H9 (cell line): ENCODE results near the gene TRNP1. TPM values are rescaled to one million over a fixed set of nuclear protein-coding genes. Genes with fewer than 3 reads are reported as not detected.

Experiments used
- DNase-seq: peaks from one replicate; pipeline ENCODE4 v3.0.0-alpha.2; 2017
- H2AFZ ChIP-seq: one replicate; pipeline ENCODE4 v1.6.1; 2013; ENCODE audit warnings: mild to moderate bottlenecking, low read length, control low read depth, moderate library complexity
- H2AK5ac ChIP-seq: 2 replicates; pipeline ENCODE4 v1.6.1; 2013; ENCODE audit warnings: low read length, control low read depth, mixed read lengths; ENCODE audit not compliant: insufficient read length
- H2BK120ac ChIP-seq: one replicate; pipeline ENCODE4 v1.6.1; 2013; ENCODE audit warnings: low read depth, mild to moderate bottlenecking, low read length, control low read depth, inconsistent platforms; ENCODE audit not compliant: poor library complexity, severe bottlenecking
- H2BK12ac ChIP-seq: 2 replicates; pipeline ENCODE4 v1.6.1; 2013; ENCODE audit warnings: low read length, control low read depth, mixed read lengths, low read depth; ENCODE audit not compliant: insufficient read length
- H2BK15ac ChIP-seq: 2 replicates; pipeline ENCODE4 v1.6.1; 2013; ENCODE audit warnings: low read depth, low read length, control low read depth
- H2BK20ac ChIP-seq: one replicate; pipeline ENCODE4 v1.6.1; 2013; ENCODE audit warnings: low read depth, mild to moderate bottlenecking, low read length, control low read depth, inconsistent platforms; ENCODE audit not compliant: poor library complexity, severe bottlenecking
- H2BK5ac ChIP-seq: 2 replicates; pipeline ENCODE4 v1.6.1; 2013; ENCODE audit warnings: low read length, control low read depth, mixed read lengths; ENCODE audit not compliant: insufficient read length
- H3K14ac ChIP-seq: 2 replicates; pipeline ENCODE4 v1.6.1; 2013; ENCODE audit warnings: low read length, control low read depth; ENCODE audit not compliant: insufficient read depth
- H3K18ac ChIP-seq: 2 replicates; pipeline ENCODE4 v1.6.1; 2013; ENCODE audit warnings: low read depth, mild to moderate bottlenecking, mixed read lengths, low read length, control low read depth; ENCODE audit not compliant: insufficient read length
- H3K23ac ChIP-seq: 2 replicates; pipeline ENCODE4 v1.6.1; 2013; ENCODE audit warnings: low read length, control low read depth, mixed read lengths, low read depth; ENCODE audit not compliant: insufficient read length
- H3K23me2 ChIP-seq: 2 replicates; pipeline ENCODE4 v1.6.1; 2013; ENCODE audit warnings: low read depth, mild to moderate bottlenecking, mixed read lengths, low read length, control low read depth; ENCODE audit not compliant: insufficient read length, poor library complexity, severe bottlenecking
- H3K27ac ChIP-seq: 2 replicates; pipeline ENCODE4 v1.5.1; 2013; ENCODE audit warnings: low read length, control low read depth, mixed read lengths, low read depth; ENCODE audit not compliant: insufficient read length
- H3K27me3 ChIP-seq: 2 replicates; pipeline ENCODE4 v1.6.1; 2013; ENCODE audit warnings: low read length, control low read depth, inconsistent platforms; ENCODE audit not compliant: insufficient read depth
- H3K4ac ChIP-seq: 2 replicates; pipeline ENCODE4 v1.6.1; 2013; ENCODE audit warnings: low read depth, mild to moderate bottlenecking, control low read depth, inconsistent platforms, low read length, moderate library complexity
- H3K4me1 ChIP-seq: 2 replicates; pipeline ENCODE4 v1.6.1; 2013; ENCODE audit warnings: low read length, control low read depth, inconsistent platforms; ENCODE audit not compliant: insufficient read depth
- H3K4me2 ChIP-seq: 2 replicates; pipeline ENCODE4 v1.6.1; 2013; ENCODE audit warnings: low read length, control low read depth, mixed read lengths; ENCODE audit not compliant: insufficient read length, insufficient read depth
- H3K56ac ChIP-seq: 2 replicates; pipeline ENCODE4 v1.6.1; 2013; ENCODE audit warnings: low read depth, mild to moderate bottlenecking, mixed read lengths, low read length, control low read depth; ENCODE audit not compliant: insufficient read length
- H3K79me1 ChIP-seq: 2 replicates; pipeline ENCODE4 v1.6.1; 2013; ENCODE audit warnings: low read depth, mild to moderate bottlenecking, moderate library complexity, low read length, control low read depth, inconsistent platforms; ENCODE audit not compliant: insufficient read depth, poor library complexity, severe bottlenecking
- H3K79me2 ChIP-seq: 2 replicates; pipeline ENCODE4 v1.6.1; 2013; ENCODE audit warnings: low read length, control low read depth, inconsistent platforms; ENCODE audit not compliant: insufficient read depth
- H3K9ac ChIP-seq: 2 replicates; pipeline ENCODE4 v1.6.1; 2013; ENCODE audit warnings: low read length, control low read depth, mixed read lengths; ENCODE audit not compliant: insufficient read length; ENCODE audit errors: extremely low read depth
- H3K9me3 ChIP-seq: one replicate; pipeline ENCODE4 v1.6.1; 2013; ENCODE audit warnings: low read depth, low read length, inconsistent platforms; ENCODE audit not compliant: control insufficient read depth
- H3T11ph ChIP-seq: one replicate; pipeline ENCODE4 v1.6.1; 2013; ENCODE audit warnings: mild to moderate bottlenecking, low read length, control low read depth, inconsistent platforms
- H4K20me1 ChIP-seq: one replicate; pipeline ENCODE4 v1.6.1; 2013; ENCODE audit not compliant: control insufficient read depth, insufficient read length, insufficient read depth
- H4K5ac ChIP-seq: 2 replicates; pipeline ENCODE4 v1.6.1; 2013; ENCODE audit warnings: low read depth, mild to moderate bottlenecking, mixed read lengths, low read length, control low read depth; ENCODE audit not compliant: insufficient read length
- H4K8ac ChIP-seq: replicated peaks from 2 replicates; pipeline ENCODE4 v1.6.1; 2013; ENCODE audit warnings: low read length, control low read depth, mixed read lengths, low read depth; ENCODE audit not compliant: insufficient read length
- H4K91ac ChIP-seq: 2 replicates; pipeline ENCODE4 v1.6.1; 2013; ENCODE audit warnings: low read depth, mild to moderate bottlenecking, moderate library complexity, mixed read lengths, low read length, control low read depth; ENCODE audit not compliant: insufficient read length
- H3K27ac Mint-ChIP-seq, 3 experiments: 2 replicates in 2 of 3; 3 replicates in 1 of 3; pipeline ENCODE4 v1.8.0; 2020 to 2021; ENCODE audit warnings: mixed read lengths in 3 of 3, mild to moderate bottlenecking in 1 of 3, moderate library complexity in 1 of 3
- H3K27me3 Mint-ChIP-seq: 2 replicates; pipeline ENCODE4 v1.8.0; 2021; ENCODE audit warnings: low read depth, mild to moderate bottlenecking, moderate library complexity, mixed read lengths
- H3K36me3 Mint-ChIP-seq, 3 experiments: 2 replicates in 2 of 3; 3 replicates in 1 of 3; pipeline ENCODE4 v1.8.0; 2020 to 2021; ENCODE audit warnings: low read depth in 3 of 3, mixed read lengths in 3 of 3; ENCODE audit not compliant: insufficient read depth in 1 of 3
- H3K4me1 Mint-ChIP-seq, 2 experiments: 2 replicates each; pipeline ENCODE4 v1.8.0; 2020; ENCODE audit warnings: mixed read lengths in 2 of 2
- H3K4me3 Mint-ChIP-seq, 2 experiments: 2 replicates in 1 of 2; 3 replicates in 1 of 2; pipeline ENCODE4 v1.8.0; 2020 to 2021; ENCODE audit warnings: mild to moderate bottlenecking in 2 of 2, mixed read lengths in 2 of 2, moderate library complexity in 1 of 2
- H3K9me3 Mint-ChIP-seq, 2 experiments: 2 replicates in 1 of 2; 3 replicates in 1 of 2; pipeline ENCODE4 v1.8.0; 2020; ENCODE audit warnings: mild to moderate bottlenecking in 2 of 2, mixed read lengths in 2 of 2, moderate library complexity in 1 of 2
- WGBS: extraction: QIAGEN DNeasy Blood & Tissue Kit; methylation state at CpG from one replicate; pipeline ENCODE4 v1.1.7; 2013; ENCODE audit warnings: missing lambda C conversion rate, low lambda C conversion rate, mixed read lengths; ENCODE audit not compliant: insufficient read length; ENCODE audit errors: extremely low coverage; 5-methylcytosine and 5-hydroxymethylcytosine counted together
- total RNA-seq: library from RNA; stranded (reverse); gene quantifications from 2 replicates; pipeline ENCODE4 v1.2.1, GENCODE V29; 2021
- TF ChIP-seq, protein P1 (sequence below): fragments of 200-600 bp; sonication (generic); conservative IDR thresholded peaks from 3 replicates; pipeline ENCODE4 v1.8.0; 2021; ENCODE audit warnings: antibody characterized with exemption, mild to moderate bottlenecking

Gene TRNP1
- total RNA-seq, 1 experiment from 2014 or later: 39.0 TPM

DNA sequence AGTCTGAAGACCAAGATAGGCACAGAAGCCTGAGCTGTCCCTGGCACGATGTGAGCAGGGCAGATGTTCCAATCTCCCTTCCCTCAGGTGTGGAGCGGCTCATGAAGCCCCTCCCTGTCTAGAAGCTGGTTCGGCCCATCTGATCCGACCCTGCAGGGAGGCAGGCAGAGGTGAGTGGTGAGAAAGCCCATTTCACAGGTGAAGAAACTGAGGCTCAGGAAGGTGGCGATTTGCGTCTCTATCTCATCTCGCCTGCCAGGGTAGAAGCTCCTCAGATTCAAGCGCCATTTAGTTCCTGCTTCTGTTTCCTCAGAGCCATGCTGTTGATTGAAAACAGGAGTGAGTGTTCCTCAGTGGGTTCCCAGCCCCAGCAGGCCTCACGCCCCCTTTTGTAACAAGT lies 36.0 kb downstream of the TRNP1 start:
- Histone ChIP-seq H3T11ph (no peak overlapping the region), H4K20me1 (no peaks in the 10 kb centered on the region), H3K4me2 (no peak overlapping the region), H3K56ac (no peak overlapping the region), H3K79me2 (no peaks in the 10 kb centered on the region), H3K18ac (no peak overlapping the region), H3K4me1 (peaks cover 2% of the 10 kb centered on the region), H2AFZ (no peak overlapping the region), H2BK20ac (no peak overlapping the region), H2AK5ac (no peak overlapping the region), H3K27me3 (no peaks in the 10 kb centered on the region), H2BK12ac (no peak overlapping the region), H2BK5ac (no peak overlapping the region), H3K23ac (no peak overlapping the region), H4K8ac (no peak overlapping the region), H4K91ac (no peak overlapping the region), H2BK120ac (no peak overlapping the region), H3K27ac (no peak overlapping the region), H3K9me3 (no peaks in the 10 kb centered on the region), H3K79me1 (no peaks in the 10 kb centered on the region), H4K5ac (no peak overlapping the region), H3K23me2 (no peaks in the 10 kb centered on the region), H2BK15ac (no peak overlapping the region), H3K14ac (no peak overlapping the region; the same call in 1 of the 2 replicates), H3K4ac (no peak overlapping the region), H3K9ac (no peak overlapping the region)
- H3K4me1 Mint-ChIP-seq: peaks cover 26 to 36% of the 10 kb centered on the region in 2 experiments
- H3K27ac Mint-ChIP-seq: peak overlapping the region in 1 of 3 experiments; percentile 55; a peak in 1 of 7 replicates
- H3K4me3 Mint-ChIP-seq: no peak overlapping the region
- H3K27me3 Mint-ChIP-seq: no peaks in the 10 kb centered on the region; the same call in 1 of the 2 replicates
- DNase-seq: no peak
- TF ChIP-seq, protein P1, sequence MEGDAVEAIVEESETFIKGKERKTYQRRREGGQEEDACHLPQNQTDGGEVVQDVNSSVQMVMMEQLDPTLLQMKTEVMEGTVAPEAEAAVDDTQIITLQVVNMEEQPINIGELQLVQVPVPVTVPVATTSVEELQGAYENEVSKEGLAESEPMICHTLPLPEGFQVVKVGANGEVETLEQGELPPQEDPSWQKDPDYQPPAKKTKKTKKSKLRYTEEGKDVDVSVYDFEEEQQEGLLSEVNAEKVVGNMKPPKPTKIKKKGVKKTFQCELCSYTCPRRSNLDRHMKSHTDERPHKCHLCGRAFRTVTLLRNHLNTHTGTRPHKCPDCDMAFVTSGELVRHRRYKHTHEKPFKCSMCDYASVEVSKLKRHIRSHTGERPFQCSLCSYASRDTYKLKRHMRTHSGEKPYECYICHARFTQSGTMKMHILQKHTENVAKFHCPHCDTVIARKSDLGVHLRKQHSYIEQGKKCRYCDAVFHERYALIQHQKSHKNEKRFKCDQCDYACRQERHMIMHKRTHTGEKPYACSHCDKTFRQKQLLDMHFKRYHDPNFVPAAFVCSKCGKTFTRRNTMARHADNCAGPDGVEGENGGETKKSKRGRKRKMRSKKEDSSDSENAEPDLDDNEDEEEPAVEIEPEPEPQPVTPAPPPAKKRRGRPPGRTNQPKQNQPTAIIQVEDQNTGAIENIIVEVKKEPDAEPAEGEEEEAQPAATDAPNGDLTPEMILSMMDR: no peak
- no peaks in the 10 kb centered on the region for H3K36me3 Mint-ChIP-seq
- no CpG with 5 or more reads among the region's 9 CpGs for WGBS
- no peaks in the 10 kb centered on the region; a peak in 1 of 5 replicates for H3K9me3 Mint-ChIP-seq
